ENCODE data around the gene SLC5A11.

- no peak for TF ChIP-seq POLR2A (IDR thresholded peaks at IDR 0.05)
- TF ChIP-seq CTCF (IDR thresholded peaks at IDR 0.05): no peak
Measured at GRCh38 chr16:24930440-24930839, 84.7 kb downstream of the SLC5A11 start.
